Mesenchymal stem cell (in vitro differentiated cells and primary cell): ENCODE results near the gene U2SURP. TPM values are rescaled to one million over a fixed set of nuclear protein-coding genes. Genes with fewer than 3 reads are reported as not detected.

ENCODE experiments used
- DNase-seq: peaks from one replicate; pipeline ENCODE4 v3.0.0-alpha.2; 2013
- H2AFZ ChIP-seq: one replicate; pipeline ENCODE4 v1.6.1; 2013; ENCODE audit warnings: low read depth, mild to moderate bottlenecking, control low read depth, inconsistent platforms, low read length, moderate library complexity
- H2AK5ac ChIP-seq: 2 replicates; pipeline ENCODE4 v1.6.1; 2013; ENCODE audit warnings: low read length, moderate library complexity, mild to moderate bottlenecking, inconsistent platforms; ENCODE audit not compliant: severe bottlenecking
- H2BK120ac ChIP-seq: one replicate; pipeline ENCODE4 v1.6.1; 2013; ENCODE audit warnings: low read depth, mild to moderate bottlenecking, inconsistent platforms, low read length, moderate library complexity
- H2BK12ac ChIP-seq, 2 experiments: one replicate each; pipeline ENCODE4 v1.6.1; 2013; ENCODE audit warnings: inconsistent platforms in 2 of 2, low read length in 2 of 2, mild to moderate bottlenecking in 2 of 2, moderate library complexity in 2 of 2, control low read depth in 1 of 2
- H2BK15ac ChIP-seq: one replicate; pipeline ENCODE4 v1.6.1; 2013; ENCODE audit warnings: mild to moderate bottlenecking, low read depth, inconsistent platforms; ENCODE audit not compliant: poor library complexity, severe bottlenecking
- H2BK5ac ChIP-seq: 2 replicates; pipeline ENCODE4 v1.6.1; 2013; ENCODE audit warnings: low read depth, mild to moderate bottlenecking, low read length, control low read depth, inconsistent platforms; ENCODE audit not compliant: poor library complexity, severe bottlenecking
- H3K14ac ChIP-seq, 2 experiments: one replicate each; pipeline ENCODE4 v1.6.1; 2013; ENCODE audit warnings: inconsistent platforms in 2 of 2, low read length in 2 of 2, control low read depth in 1 of 2, mild to moderate bottlenecking in 1 of 2, moderate library complexity in 1 of 2
- H3K18ac ChIP-seq, 2 experiments: one replicate each; pipeline ENCODE4 v1.6.1; 2013; ENCODE audit warnings: inconsistent platforms in 2 of 2, low read length in 2 of 2, control low read depth in 1 of 2, low read depth in 1 of 2, mild to moderate bottlenecking in 1 of 2
- H3K23ac ChIP-seq, 2 experiments: one replicate each; pipeline ENCODE4 v1.6.1; 2013; ENCODE audit warnings: inconsistent platforms in 2 of 2, low read length in 2 of 2, mild to moderate bottlenecking in 2 of 2, moderate library complexity in 2 of 2, control low read depth in 1 of 2
- H3K27ac ChIP-seq: 2 replicates; pipeline ENCODE4 v1.5.1; 2013; ENCODE audit warnings: mild to moderate bottlenecking, moderate library complexity, low read length, control low read depth, inconsistent platforms; ENCODE audit not compliant: poor library complexity, severe bottlenecking
- H3K27me3 ChIP-seq, 2 experiments: 2 replicates each; pipeline versions ENCODE4 v1.6.1 to v1.7.0; 2013; ENCODE audit warnings: low read length in 2 of 2, mild to moderate bottlenecking in 2 of 2, moderate library complexity in 2 of 2, control low read depth in 1 of 2, inconsistent platforms in 1 of 2; ENCODE audit not compliant: control insufficient read depth in 1 of 2, insufficient read depth in 1 of 2
- H3K36me3 ChIP-seq, 2 experiments: 2 replicates each; pipeline versions ENCODE4 v1.6.1 to v1.7.0; 2013; ENCODE audit warnings: low read length in 2 of 2, control low read depth in 1 of 2, inconsistent platforms in 1 of 2, low read depth in 1 of 2, mild to moderate bottlenecking in 1 of 2; ENCODE audit not compliant: insufficient read depth in 2 of 2, control insufficient read depth in 1 of 2
- H3K4ac ChIP-seq, 2 experiments: one replicate each; pipeline ENCODE4 v1.6.1; 2013; ENCODE audit warnings: inconsistent platforms in 2 of 2, low read length in 2 of 2, mild to moderate bottlenecking in 2 of 2, moderate library complexity in 2 of 2, control low read depth in 1 of 2, low read depth in 1 of 2
- H3K4me1 ChIP-seq: 2 replicates; pipeline ENCODE4 v1.6.1; 2013; ENCODE audit warnings: low read depth, low read length, control low read depth; ENCODE audit not compliant: control insufficient read depth, insufficient read depth
- H3K4me2 ChIP-seq: 2 replicates; pipeline ENCODE4 v1.6.1; 2013; ENCODE audit warnings: low read length, mild to moderate bottlenecking, inconsistent platforms; ENCODE audit not compliant: poor library complexity, severe bottlenecking
- H3K4me3 ChIP-seq, 2 experiments: 2 replicates each; pipeline versions ENCODE4 v1.5.1 to v1.7.0; 2013; ENCODE audit warnings: low read length in 2 of 2, mild to moderate bottlenecking in 2 of 2, control low read depth in 1 of 2, low read depth in 1 of 2; ENCODE audit not compliant: insufficient read depth in 1 of 2
- H3K79me1 ChIP-seq: replicated peaks from 2 replicates; pipeline ENCODE4 v1.6.1; 2013; ENCODE audit warnings: mild to moderate bottlenecking, control low read depth, low read length, inconsistent platforms; ENCODE audit not compliant: poor library complexity, severe bottlenecking
- H3K9ac ChIP-seq: 2 replicates; pipeline ENCODE4 v1.7.0; 2013; ENCODE audit warnings: mild to moderate bottlenecking, low read length, moderate library complexity
- H3K9me3 ChIP-seq: 2 replicates; pipeline ENCODE4 v1.7.0; 2013; ENCODE audit warnings: mild to moderate bottlenecking, low read length; ENCODE audit not compliant: control insufficient read depth
- H4K8ac ChIP-seq: one replicate; pipeline ENCODE4 v1.6.1; 2013; ENCODE audit warnings: inconsistent platforms, mild to moderate bottlenecking, low read length, moderate library complexity
- H4K91ac ChIP-seq: one replicate; pipeline ENCODE4 v1.6.1; 2013; ENCODE audit warnings: mild to moderate bottlenecking, low read length, inconsistent platforms
- WGBS: methylation state at CpG from one replicate; pipeline ENCODE4 v1.1.7; 2013; ENCODE audit warnings: mixed read lengths; 5-methylcytosine and 5-hydroxymethylcytosine counted together
- small RNA-seq: library from polyadenylated mRNA; stranded (forward); fragments of <200 nt; extraction: miRNeasy Mini kit (QIAGEN cat#:217004); gene quantifications from one replicate; pipeline ENCODE3, GENCODE V24; 2013; ENCODE audit warnings: low read depth

The U2SURP gene

DNA sequence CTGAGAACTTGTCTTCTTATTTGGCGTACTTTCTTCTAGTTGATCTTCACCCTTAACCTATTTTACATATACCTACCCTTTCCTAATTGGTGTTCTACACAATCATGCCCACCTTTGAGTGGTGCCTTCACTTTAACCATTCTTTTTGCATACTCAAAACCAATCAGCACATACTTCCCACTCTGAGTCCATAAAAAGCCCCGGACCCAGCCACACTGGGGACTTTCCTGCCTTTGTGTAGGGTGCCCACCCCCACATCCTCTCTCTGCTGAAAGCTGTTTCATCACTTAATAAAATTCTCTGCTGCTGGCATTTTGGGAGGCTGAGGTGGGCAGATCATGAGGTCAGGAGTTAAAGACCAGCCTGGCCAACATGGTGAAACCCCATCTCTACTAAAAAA lies 102.3 kb downstream of the U2SURP start:
- Histone ChIP-seq H3K14ac (no peak overlapping the region), H2BK15ac (no peak overlapping the region), H3K9me3 (peaks cover 11% of the 10 kb centered on the region), H2AFZ (no peak overlapping the region), H3K36me3 (no peaks in the 10 kb centered on the region), H2BK5ac (no peak overlapping the region), H3K79me1 (no peaks in the 10 kb centered on the region), H3K23ac (no peak overlapping the region), H4K91ac (no peak overlapping the region), H3K4ac (no peak overlapping the region), H3K4me3 (no peak overlapping the region), H3K27ac (no peak overlapping the region), H4K8ac (no peak overlapping the region), H2AK5ac (no peak overlapping the region), H3K27me3 (peaks cover 0 to 4% of the 10 kb centered on the region in 2 experiments), H3K18ac (no peak overlapping the region), H3K4me2 (no peak overlapping the region), H2BK12ac (no peak overlapping the region), H3K4me1 (no peaks in the 10 kb centered on the region), H3K9ac (no peak overlapping the region), H2BK120ac (no peak overlapping the region)
- 84% methylated on average over 2 of the region's 2 CpGs for WGBS
- DNase-seq, result no peak

DNA sequence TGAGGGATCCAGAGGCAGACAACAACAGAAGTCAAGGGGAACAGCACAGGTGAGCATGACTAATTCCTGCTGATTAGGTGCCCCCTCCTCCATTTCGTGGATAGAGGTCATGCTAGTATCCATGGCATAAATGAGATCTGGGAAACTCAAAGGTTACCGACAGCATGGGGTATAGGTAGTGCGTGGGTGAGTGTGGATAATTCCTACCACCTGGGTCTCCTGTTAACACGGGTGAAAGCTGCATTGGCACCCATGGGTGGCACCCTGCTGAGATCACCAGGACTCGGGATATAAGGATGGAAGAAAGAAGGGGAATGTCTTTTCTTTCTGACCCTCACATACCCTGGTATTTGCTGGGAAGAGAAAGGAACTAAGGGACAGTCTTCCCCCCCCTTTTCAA lies 103.8 kb downstream of the U2SURP start:
- Histone ChIP-seq H3K36me3 (no peaks in the 10 kb centered on the region), H3K4me1 (peaks cover 1% of the 10 kb centered on the region), H3K4me3 (no peak overlapping the region), H3K4me2 (no peak overlapping the region), H2AK5ac (no peak overlapping the region), H3K9ac (no peak overlapping the region), H4K91ac (no peak overlapping the region), H3K9me3 (peaks cover 11% of the 10 kb centered on the region), H3K23ac (no peak overlapping the region), H3K18ac (no peak overlapping the region), H2AFZ (no peak overlapping the region), H4K8ac (no peak overlapping the region), H3K27ac (no peak overlapping the region), H2BK12ac (no peak overlapping the region), H3K79me1 (no peaks in the 10 kb centered on the region), H2BK120ac (no peak overlapping the region), H2BK5ac (no peak overlapping the region), H3K27me3 (peaks cover 0 to 4% of the 10 kb centered on the region in 2 experiments), H3K4ac (no peak overlapping the region), H3K14ac (no peak overlapping the region), H2BK15ac (no peak overlapping the region)
- WGBS, result 79% methylated on average over 5 of the region's 5 CpGs
- DNase-seq, result no peak

DNA sequence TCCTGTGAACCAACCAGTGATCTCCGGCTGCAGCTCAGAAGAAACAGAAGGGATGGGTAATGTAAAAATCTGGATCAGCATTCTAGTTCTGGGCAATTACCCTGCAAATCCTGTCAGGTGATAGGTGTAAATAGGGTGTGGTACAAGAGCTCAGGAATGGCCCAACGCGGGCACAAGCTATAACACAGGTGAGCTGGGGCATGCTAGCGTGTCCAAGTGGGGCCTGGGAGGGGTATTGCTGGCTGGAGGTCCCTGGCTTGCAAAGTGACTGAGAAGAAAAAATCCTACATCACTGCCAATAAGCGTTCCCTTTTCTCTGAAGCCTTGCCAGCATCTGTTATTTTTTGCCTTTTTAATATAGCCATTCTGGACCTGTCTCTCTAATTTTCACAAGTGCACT lies 108.5 kb downstream of the U2SURP start:
- Histone ChIP-seq H2AFZ (no peak overlapping the region), H3K4ac (no peak overlapping the region), H3K18ac (no peak overlapping the region), H3K27me3 (peaks cover 3% of the 10 kb centered on the region in 2 experiments), H3K9me3 (peaks cover 10% of the 10 kb centered on the region), H2BK12ac (no peak overlapping the region), H3K4me2 (no peak overlapping the region), H2BK5ac (no peak overlapping the region), H2AK5ac (no peak overlapping the region), H3K4me3 (no peak overlapping the region), H4K8ac (no peak overlapping the region), H3K14ac (no peak overlapping the region), H2BK15ac (no peak overlapping the region), H3K9ac (no peak overlapping the region), H3K36me3 (no peaks in the 10 kb centered on the region), H3K79me1 (no peaks in the 10 kb centered on the region), H3K27ac (no peak overlapping the region), H3K4me1 (peaks cover 1% of the 10 kb centered on the region), H3K23ac (no peak overlapping the region), H2BK120ac (no peak overlapping the region), H4K91ac (no peak overlapping the region)
- DNase-seq, result no peak
- 100% methylated on average over 4 of the region's 5 CpGs for WGBS

Small RNA genes lying within 50 kb of the gene (small RNA-seq; reads per million reads assigned to genes)
- not detected for gene AC021074.2
